Thyroid gland (tissue), 4 donors: ENCODE data around the gene BRD3. TPM values are rescaled to one million over a fixed set of nuclear protein-coding genes. Genes with fewer than 3 reads are reported as not detected.

Source experiments
- DNase-seq, 2 donors: peaks; one replicate each; pipeline ENCODE4 v3.0.0-alpha.2; 2019
- H3K27ac ChIP-seq, 3 donors: fragments of 200-600 bp; sonication (generic); 1 replicate in 2 of 3; 2 replicates in 1 of 3; pipeline ENCODE4 v1.5.1; 2016 to 2019; ENCODE audit warnings: mild to moderate bottlenecking in 1 of 3, moderate library complexity in 1 of 3
- H3K27me3 ChIP-seq: fragments of 200-600 bp; sonication (generic); one replicate; pipeline ENCODE4 v1.5.1; 2019
- H3K36me3 ChIP-seq, 2 donors: fragments of 200-600 bp; sonication (generic); one replicate each; pipeline ENCODE4 v1.5.1; 2016 to 2019
- H3K4me1 ChIP-seq, 2 donors: fragments of 200-600 bp; sonication (generic); one replicate each; pipeline ENCODE4 v1.5.1; 2017 to 2019
- H3K4me3 ChIP-seq, 3 donors: fragments of 200-600 bp; sonication (generic); replicated peaks in 1 of 3; 1 replicate in 2 of 3; 2 replicates in 1 of 3; pipeline ENCODE4 v1.5.1; 2016; ENCODE audit warnings: mild to moderate bottlenecking in 1 of 3
- H3K9me3 ChIP-seq: fragments of 200-600 bp; sonication (generic); one replicate; pipeline ENCODE4 v1.5.1; 2017
- POLR2A ChIP-seq, 2 donors: fragments of 450-650 bp; IDR thresholded peaks; one replicate each; pipeline ENCODE4 v1.6.1; 2017; ENCODE audit warnings: antibody characterized with exemption in 2 of 2, mild to moderate bottlenecking in 2 of 2, moderate library complexity in 1 of 2
- WGBS, 2 donors: methylation state at CpG; one replicate each; pipeline ENCODE4 v1.1.5; 2017; 5-methylcytosine and 5-hydroxymethylcytosine counted together
- intact Hi-C: fragments of 100-400 bp; cut with DNase I; formaldehyde crosslinking; loops from one replicate; pipeline ENCODE4 v1.15.1; 2023
- total RNA-seq, 4 donors: library from RNA; depleted of rRNA; stranded (reverse); fragments of >200 nt; gene quantifications; one replicate each; pipeline ENCODE4 v1.2.3, GENCODE V29; 2016
- TF ChIP-seq, protein P1 (sequence below), 6 experiments: fragments of 200-600 bp in 3 of 6; fragments of 450-650 bp in 3 of 6; sonication (generic) in 3 of 6; IDR thresholded peaks; one replicate each; pipeline ENCODE4 v1.5.1; 2016 to 2019; ENCODE audit warnings: antibody characterized with exemption in 6 of 6, mild to moderate bottlenecking in 2 of 6, inconsistent platforms in 1 of 6, moderate library complexity in 1 of 6

Gene BRD3
- total RNA-seq, 4 donors from 2014 or later, result 21.6 to 42.7 (median 28.7) TPM

DNA sequence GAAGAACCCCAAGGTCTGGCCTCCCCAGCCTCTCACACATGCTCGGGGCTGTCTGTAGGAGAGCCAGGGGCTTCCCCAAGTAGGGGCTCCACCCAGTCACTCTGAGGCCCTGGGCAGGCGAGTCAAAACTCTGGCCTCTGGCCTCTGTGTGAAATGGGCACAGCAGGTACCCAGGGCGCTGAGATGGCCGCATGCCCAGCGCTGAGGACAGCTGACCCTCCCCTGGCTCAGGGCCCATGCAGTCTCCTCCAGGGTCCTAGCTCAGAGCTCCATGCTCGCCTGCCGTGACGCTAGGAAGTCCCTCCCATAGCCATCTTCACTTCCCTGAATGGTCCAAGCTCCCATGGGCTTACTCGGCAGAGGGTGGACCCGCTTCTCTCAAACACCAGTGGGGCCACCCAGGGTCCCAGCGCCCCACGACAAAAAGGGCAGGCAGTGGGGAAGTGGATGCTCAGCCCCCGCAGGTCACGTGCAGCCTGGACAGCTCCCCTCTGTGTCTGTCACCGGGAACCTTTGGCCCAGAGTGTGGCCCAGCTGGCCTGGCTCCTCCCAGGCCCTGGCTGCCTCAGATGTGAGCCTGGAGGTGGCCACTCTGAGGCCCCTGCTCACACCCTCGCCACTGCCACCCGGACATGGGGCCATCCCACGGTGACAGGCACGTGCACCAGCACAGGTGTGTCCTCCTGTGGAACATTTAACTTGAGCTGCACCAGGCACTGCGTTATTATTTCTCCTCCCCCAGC lies 63.5 kb downstream of the BRD3 start:
- no peak for TF ChIP-seq POLR2A (IDR thresholded peaks at IDR 0.05)
- TF ChIP-seq, protein P1, sequence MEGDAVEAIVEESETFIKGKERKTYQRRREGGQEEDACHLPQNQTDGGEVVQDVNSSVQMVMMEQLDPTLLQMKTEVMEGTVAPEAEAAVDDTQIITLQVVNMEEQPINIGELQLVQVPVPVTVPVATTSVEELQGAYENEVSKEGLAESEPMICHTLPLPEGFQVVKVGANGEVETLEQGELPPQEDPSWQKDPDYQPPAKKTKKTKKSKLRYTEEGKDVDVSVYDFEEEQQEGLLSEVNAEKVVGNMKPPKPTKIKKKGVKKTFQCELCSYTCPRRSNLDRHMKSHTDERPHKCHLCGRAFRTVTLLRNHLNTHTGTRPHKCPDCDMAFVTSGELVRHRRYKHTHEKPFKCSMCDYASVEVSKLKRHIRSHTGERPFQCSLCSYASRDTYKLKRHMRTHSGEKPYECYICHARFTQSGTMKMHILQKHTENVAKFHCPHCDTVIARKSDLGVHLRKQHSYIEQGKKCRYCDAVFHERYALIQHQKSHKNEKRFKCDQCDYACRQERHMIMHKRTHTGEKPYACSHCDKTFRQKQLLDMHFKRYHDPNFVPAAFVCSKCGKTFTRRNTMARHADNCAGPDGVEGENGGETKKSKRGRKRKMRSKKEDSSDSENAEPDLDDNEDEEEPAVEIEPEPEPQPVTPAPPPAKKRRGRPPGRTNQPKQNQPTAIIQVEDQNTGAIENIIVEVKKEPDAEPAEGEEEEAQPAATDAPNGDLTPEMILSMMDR (IDR thresholded peaks at IDR 0.05), result no peak
- Histone ChIP-seq H3K36me3 (no peaks in the 10 kb centered on the region), H3K9me3 (no peaks in the 10 kb centered on the region), H3K27ac (no peak overlapping the region), H3K4me1 (peaks cover 0 to 7% of the 10 kb centered on the region in 2 donors), H3K27me3 (no peaks in the 10 kb centered on the region), H3K4me3 (no peak overlapping the region)
- DNase-seq, result no peak
- intact Hi-C loops, result no loop called here
- 81 to 82% methylated on average over 3 to 7 of the region's 20 CpGs for WGBS, 2 donors

DNA sequence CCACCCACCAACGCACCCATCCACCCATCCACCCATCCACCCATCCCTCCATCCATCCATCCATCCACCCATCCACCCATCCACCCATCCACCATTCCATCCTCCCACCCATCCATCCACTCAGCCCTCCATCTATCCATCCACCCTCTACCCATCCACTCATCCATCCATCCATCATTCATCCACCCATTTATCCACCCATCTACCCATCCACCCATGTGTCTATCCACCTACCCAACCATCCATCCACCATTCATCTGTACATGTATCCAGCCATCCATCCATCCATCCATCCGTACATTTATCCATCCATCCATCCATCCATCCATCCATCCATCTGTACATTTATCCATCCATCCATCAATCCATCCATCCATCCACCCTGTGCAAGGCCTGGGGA lies 64.6 kb downstream of the BRD3 start:
- Histone ChIP-seq H3K4me1 (peaks cover 0 to 7% of the 10 kb centered on the region in 2 donors), H3K27me3 (no peaks in the 10 kb centered on the region), H3K36me3 (no peaks in the 10 kb centered on the region), H3K4me3 (no peak overlapping the region), H3K9me3 (no peaks in the 10 kb centered on the region), H3K27ac (no peak overlapping the region)
- no peak for TF ChIP-seq POLR2A (IDR thresholded peaks at IDR 0.05)
- TF ChIP-seq, protein P1 (IDR thresholded peaks at IDR 0.05), result no peak
- intact Hi-C loops, result no loop called here
- no peak for DNase-seq
- WGBS, 2 donors, result 82 to 97% methylated on average over 1 to 2 of the region's 2 CpGs

DNA sequence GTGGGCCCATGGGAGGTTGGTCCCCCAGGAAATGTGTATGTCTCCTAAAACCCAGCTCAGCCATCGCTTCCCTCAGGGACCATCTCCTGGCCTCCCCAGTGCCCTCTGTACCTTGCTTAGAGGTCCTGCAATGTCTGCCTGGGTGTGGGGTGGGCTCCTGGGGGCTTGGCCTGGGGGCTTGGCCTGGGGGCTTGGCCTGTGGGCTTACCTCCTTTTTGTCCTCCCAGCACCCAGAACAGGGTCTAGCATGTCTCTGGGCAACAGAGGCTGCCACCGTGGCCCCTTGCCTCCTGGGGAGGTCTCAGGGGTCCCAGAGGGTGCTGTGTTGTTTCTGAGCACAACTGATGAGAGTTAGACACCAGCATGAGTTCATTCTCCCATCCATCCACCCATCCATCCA lies 65.0 kb downstream of the BRD3 start:
- 88 to 92% methylated on average over 2 of the region's 2 CpGs for WGBS, 2 donors
- peaks cover 0 to 7% of the 10 kb centered on the region in 2 donors for H3K4me1 ChIP-seq
- intact Hi-C loops, result no loop called here
- DNase-seq, result no peak
- no peaks in the 10 kb centered on the region for H3K27me3 ChIP-seq
- no peak overlapping the region for H3K27ac ChIP-seq
- TF ChIP-seq, protein P1 (IDR thresholded peaks at IDR 0.05), result no peak
- TF ChIP-seq POLR2A (IDR thresholded peaks at IDR 0.05), result no peak
- H3K4me3 ChIP-seq, result no peak overlapping the region
- H3K9me3 ChIP-seq, result no peaks in the 10 kb centered on the region
- no peaks in the 10 kb centered on the region for H3K36me3 ChIP-seq

DNA sequence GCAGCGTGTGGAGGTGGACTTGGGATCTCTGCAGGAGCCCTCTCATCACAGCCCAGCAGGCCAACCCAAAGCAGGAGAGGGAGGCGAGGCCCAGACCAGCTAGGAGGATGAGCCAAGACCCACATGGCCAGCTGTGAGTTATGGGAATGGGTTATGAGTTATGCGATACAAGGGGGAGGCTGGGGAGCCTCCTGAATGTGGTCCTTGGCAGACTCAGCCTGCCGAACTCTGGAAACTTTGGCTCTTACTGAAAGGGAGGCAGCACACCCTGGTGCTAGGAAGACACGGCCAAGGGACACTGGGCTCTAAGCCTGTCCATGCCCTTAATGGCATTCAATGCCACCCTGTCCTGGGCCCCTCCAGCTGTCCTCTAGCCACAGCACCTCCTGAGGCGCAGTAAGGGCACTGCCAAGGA lies 68.0 kb downstream of the BRD3 start:
- Histone ChIP-seq H3K4me3 (no peak overlapping the region), H3K9me3 (no peaks in the 10 kb centered on the region), H3K36me3 (no peaks in the 10 kb centered on the region), H3K27me3 (no peaks in the 10 kb centered on the region), H3K27ac (no peak overlapping the region), H3K4me1 (no peaks in the 10 kb centered on the region)
- intact Hi-C loops, result no loop called here
- 76 to 84% methylated on average over 6 of the region's 6 CpGs for WGBS, 2 donors
- DNase-seq, result no peak
- TF ChIP-seq POLR2A (IDR thresholded peaks at IDR 0.05), result no peak
- TF ChIP-seq, protein P1 (IDR thresholded peaks at IDR 0.05), result no peak

DNA sequence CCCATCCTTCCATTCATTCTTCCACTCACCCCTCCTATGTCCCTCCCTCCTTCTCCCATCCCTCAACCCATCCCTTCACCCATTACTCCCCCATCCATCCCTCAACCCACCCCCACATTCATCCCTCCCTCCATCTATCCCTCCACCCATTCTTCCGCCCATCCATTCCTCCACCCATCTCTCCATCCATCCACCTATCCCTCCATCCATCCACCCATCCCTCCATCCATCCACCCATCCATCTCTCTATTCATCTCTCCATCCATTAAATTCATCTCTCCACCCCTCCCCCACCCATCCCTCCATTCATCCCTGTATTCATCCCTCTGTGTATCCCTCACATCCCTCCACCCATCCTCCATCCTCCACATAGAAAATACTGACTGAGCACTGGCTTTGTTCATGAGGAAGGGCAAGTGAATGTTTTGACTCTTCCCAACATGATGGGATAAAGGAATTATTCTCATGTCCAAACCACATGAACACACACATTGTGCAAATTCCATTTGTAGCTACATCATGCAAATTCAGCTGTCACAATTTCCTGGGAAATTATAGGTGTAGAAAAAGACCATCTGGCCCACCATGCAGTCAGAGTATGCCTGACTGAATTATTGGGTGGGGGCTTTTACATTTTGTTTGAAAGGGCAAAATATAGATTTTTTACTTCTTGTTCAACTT lies 68.8 kb downstream of the BRD3 start:
- Histone ChIP-seq H3K4me3 (no peak overlapping the region), H3K9me3 (no peaks in the 10 kb centered on the region), H3K4me1 (peaks cover 0 to 4% of the 10 kb centered on the region in 2 donors), H3K36me3 (no peaks in the 10 kb centered on the region), H3K27ac (no peak overlapping the region), H3K27me3 (no peaks in the 10 kb centered on the region)
- 92 to 94% methylated on average over 1 of the region's 1 CpG for WGBS, 2 donors
- no peak for TF ChIP-seq POLR2A (IDR thresholded peaks at IDR 0.05)
- TF ChIP-seq, protein P1 (IDR thresholded peaks at IDR 0.05), result no peak
- DNase-seq, result no peak
- intact Hi-C loops, result no loop called here
